OCI-LY3 (cell line): Measurements from ENCODE around the gene FALEC.

Experiments
- H2AFZ ChIP-seq: fragments of 200-600, 300-600 bp; shearing (Covaris generic); 2 replicates; pipeline ENCODE4 v1.6.0; 2014; ENCODE audit warnings: antibody characterized with exemption, low read depth, low read length
- H3K27ac ChIP-seq: fragments of 200-600, 300-600 bp; sonication (generic); 2 replicates; pipeline ENCODE4 v1.5.1; 2014; ENCODE audit warnings: mild to moderate bottlenecking, low read length, moderate library complexity, mixed read lengths
- H3K27me3 ChIP-seq: fragments of 200-600, 300-600 bp; sonication (generic); 2 replicates; pipeline ENCODE4 v1.6.1; 2014; ENCODE audit warnings: low read depth, low read length, mixed read lengths
- H3K36me3 ChIP-seq: fragments of 200-600, 300-600 bp; sonication (generic); replicated peaks from 2 replicates; pipeline ENCODE3; 2014; ENCODE audit warnings: low read depth, low read length, mixed read lengths
- H3K4me1 ChIP-seq: fragments of 300-600, 200-600 bp; sonication (generic); 2 replicates; pipeline ENCODE4 v1.6.1; 2014; ENCODE audit warnings: low read length, mixed read lengths
- H3K4me2 ChIP-seq: fragments of 200-600, 300-600 bp; sonication (generic); 2 replicates; pipeline ENCODE4 v1.6.1; 2014; ENCODE audit warnings: low read length, mixed read lengths
- H3K4me3 ChIP-seq: fragments of 300-600, 200-600 bp; sonication (generic); 2 replicates; pipeline ENCODE4 v1.5.1; 2014; ENCODE audit warnings: antibody characterized with exemption, mild to moderate bottlenecking, low read length, moderate library complexity
- H3K79me2 ChIP-seq: fragments of 300-600, 200-600 bp; shearing (Covaris generic); 2 replicates; pipeline ENCODE4 v1.6.1; 2014; ENCODE audit warnings: mild to moderate bottlenecking, low read length, mixed read lengths
- H3K9ac ChIP-seq: fragments of 300-600, 200-600 bp; shearing (Covaris generic); 2 replicates; pipeline ENCODE4 v1.6.0; 2014; ENCODE audit warnings: mild to moderate bottlenecking, low read length, moderate library complexity
- H3K9me3 ChIP-seq: fragments of 200-600, 300-600 bp; shearing (Covaris generic); 2 replicates; pipeline ENCODE4 v1.6.1; 2014; ENCODE audit warnings: low read length, mixed read lengths; ENCODE audit not compliant: insufficient read depth
- H4K20me1 ChIP-seq: fragments of 200-600, 300-600 bp; sonication (generic); 2 replicates; pipeline ENCODE4 v1.6.1; 2016; ENCODE audit warnings: low read length, mixed read lengths; ENCODE audit not compliant: insufficient read depth
- CTCF ChIP-seq: fragments of 200-600, 300-600 bp; sonication (generic); IDR thresholded peaks from 2 replicates; pipeline ENCODE4 v1.5.1; 2014; ENCODE audit warnings: antibody characterized with exemption, low read length, low read depth
- EZH2phosphoT487 ChIP-seq: fragments of 200-600 bp; shearing (Covaris generic); IDR thresholded peaks from 2 replicates; pipeline ENCODE4 v1.6.1; 2018; ENCODE audit warnings: antibody characterized with exemption, mixed run types, low read depth

FALEC gene

GRCh38 chr1:150548632-150549495 lies 33.3 kb downstream of the FALEC start, which contains the start of gene ADAMTSL4:
ADAMTSL4 (plus strand) TSS chr1:150549408; CDS start chr1:150552289, 2,881 bp downstream.
- Histone ChIP-seq H3K4me1 (peaks cover 11% of the 10 kb centered on the region), H3K27me3 (peaks cover 23% of the 10 kb centered on the region), H3K36me3 (no peaks in the 10 kb centered on the region), H3K9me3 (no peaks in the 10 kb centered on the region), H3K9ac (peak within 1 kb of the TSS; percentile 58), H3K27ac (no peak within 1 kb of the TSS), H3K79me2 (no peaks in the 10 kb centered on the region), H3K4me3 (peak within 1 kb of the TSS; percentile 84), H3K4me2 (peak within 1 kb of the TSS; percentile 98), H4K20me1 (no peaks in the 10 kb centered on the region), H2AFZ (peak within 1 kb of the TSS; percentile 78)
- TF ChIP-seq CTCF: no peak
- TF ChIP-seq EZH2phosphoT487: no peak

- Histone ChIP-seq H3K4me3 (peak overlapping the region; percentile 84), H4K20me1 (no peaks in the 10 kb centered on the region), H3K4me2 (peak overlapping the region; percentile 32; the same call in 1 of the 2 replicates), H3K9me3 (no peaks in the 10 kb centered on the region), H3K9ac (no peak overlapping the region), H3K27me3 (peaks cover 23% of the 10 kb centered on the region), H3K27ac (no peak overlapping the region), H3K4me1 (peaks cover 11% of the 10 kb centered on the region), H3K36me3 (no peaks in the 10 kb centered on the region), H2AFZ (no peak overlapping the region), H3K79me2 (no peaks in the 10 kb centered on the region)
- TF ChIP-seq EZH2phosphoT487 (no peak), CTCF (no peak)
Observed at GRCh38 chr1:150549496-150550221, 34.1 kb downstream of the FALEC start.

- Histone ChIP-seq H3K27me3 (peaks cover 23% of the 10 kb centered on the region), H3K36me3 (no peaks in the 10 kb centered on the region), H3K4me2 (no peak overlapping the region), H3K9ac (no peak overlapping the region), H3K79me2 (no peaks in the 10 kb centered on the region), H3K9me3 (no peaks in the 10 kb centered on the region), H3K4me1 (peaks cover 11% of the 10 kb centered on the region), H3K4me3 (no peak overlapping the region), H2AFZ (no peak overlapping the region), H3K27ac (no peak overlapping the region), H4K20me1 (no peaks in the 10 kb centered on the region)
- TF ChIP-seq EZH2phosphoT487: no peak
- no peak for TF ChIP-seq CTCF
Observed at GRCh38 chr1:150550222-150551050, 34.9 kb downstream of the FALEC start.
